Lung (tissue), 12 donors: Measurements from ENCODE around the gene SHLD2. TPM values are rescaled to one million over a fixed set of nuclear protein-coding genes. Genes with fewer than 3 reads are reported as not detected.
A peak's percentile ranks its signal among the peaks of the same experiment; 100 is the strongest.

ENCODE experiments used
- ATAC-seq: fragments of 200-7000 bp; cut with Tn5 transposase; one replicate; pipeline ENCODE4 v1.9.1; 2020; ENCODE audit warnings: moderate number of reproducible peaks; ENCODE audit not compliant: insufficient read depth, low FRiP score
- DNase-seq, 3 donors: peaks; one replicate each; pipeline ENCODE4 v3.0.0-alpha.2; 2013 to 2017
- H3K27ac ChIP-seq, 2 donors: one replicate each; pipeline ENCODE4 v1.5.1; 2013; ENCODE audit warnings: mild to moderate bottlenecking in 2 of 2, moderate library complexity in 2 of 2, control low read depth in 1 of 2, inconsistent platforms in 1 of 2, low read depth in 1 of 2, low read length in 1 of 2
- H3K27me3 ChIP-seq, 3 donors: one replicate each; pipeline ENCODE4 v1.5.1; 2013; ENCODE audit warnings: low read length in 2 of 3; ENCODE audit not compliant: control insufficient read depth in 3 of 3, insufficient read depth in 3 of 3
- H3K36me3 ChIP-seq, 4 donors: one replicate each; pipeline ENCODE4 v1.5.1; 2013; ENCODE audit warnings: low read length in 4 of 4, mild to moderate bottlenecking in 1 of 4, moderate library complexity in 1 of 4; ENCODE audit not compliant: control insufficient read depth in 4 of 4, insufficient read depth in 4 of 4
- H3K4me1 ChIP-seq, 5 donors: one replicate each; pipeline ENCODE4 v1.5.1; 2013; ENCODE audit warnings: low read length in 5 of 5, mild to moderate bottlenecking in 2 of 5, moderate library complexity in 1 of 5; ENCODE audit not compliant: control insufficient read depth in 5 of 5, insufficient read depth in 5 of 5
- H3K4me3 ChIP-seq: one replicate; pipeline ENCODE4 v1.5.1; 2013; ENCODE audit warnings: mild to moderate bottlenecking, control low read depth, moderate library complexity
- H3K9ac ChIP-seq, 2 donors: one replicate each; pipeline ENCODE4 v1.5.1; 2013; ENCODE audit warnings: low read length in 2 of 2, control low read depth in 1 of 2; ENCODE audit not compliant: insufficient read depth in 1 of 2
- H3K9me3 ChIP-seq, 4 donors: one replicate each; pipeline ENCODE4 v1.5.1; 2013; ENCODE audit warnings: low read length in 3 of 4, mild to moderate bottlenecking in 1 of 4, moderate library complexity in 1 of 4; ENCODE audit not compliant: control insufficient read depth in 4 of 4, insufficient read depth in 3 of 4
- CTCF ChIP-seq: IDR thresholded peaks from 2 replicates; pipeline ENCODE4 v1.5.1; 2012; ENCODE audit warnings: mild to moderate bottlenecking; ENCODE audit errors: control extremely low read depth, extremely low read depth
- WGBS, 2 donors: extraction: QIAGEN DNeasy Blood & Tissue Kit; methylation state at CpG; one replicate each; pipeline ENCODE4 v1.1.7; 2013; 5-methylcytosine and 5-hydroxymethylcytosine counted together
- polyA plus RNA-seq, 2 donors: library from polyadenylated mRNA; stranded (reverse); fragments of 200-250 nt; gene quantifications; one replicate each; pipeline ENCODE4 v1.2.1, GENCODE V29; 2013
- total RNA-seq, 2 donors: library from RNA; depleted of rRNA in 1 of 2; stranded (reverse); fragments of >200 nt in 1 of 2; gene quantifications; one replicate each; pipeline ENCODE4 v1.2.1, GENCODE V29; 2014 to 2021
- donor health status: control.
- donor health status: control.
- donor health status: Bipolar disorder and iron deficiency.
- donor health status: healthy.
- donor health status: DM: yes; HTN: yes; CAD: no.

SHLD2 gene
- total and polyA plus RNA-seq, 4 donors, result 12.8 to 34.5 (median 21.1) TPM

- Histone ChIP-seq H3K9me3 (no peaks in the 10 kb centered on the region), H3K4me3 (no peak overlapping the region), H3K4me1 (peaks cover 4 to 16% (median 8%) of the 10 kb centered on the region in 5 donors), H3K9ac (no peak overlapping the region), H3K36me3 (peaks cover 0 to 8% (median 4%) of the 10 kb centered on the region in 4 donors), H3K27ac (no peak overlapping the region), H3K27me3 (no peaks in the 10 kb centered on the region)
- DNase-seq, result no peak
- no peak for ATAC-seq
- WGBS, 2 donors, result 93 to 98% methylated on average over 1 of the region's 1 CpG
- TF ChIP-seq CTCF, result no peak
Observed at GRCh38 chr10:87085537-87085936, 9.5 kb upstream of the SHLD2 start.

- Histone ChIP-seq H3K9ac (no peak overlapping the region), H3K27me3 (no peaks in the 10 kb centered on the region), H3K4me3 (no peak overlapping the region), H3K4me1 (peaks cover 4 to 32% (median 18%) of the 10 kb centered on the region in 5 donors), H3K36me3 (peaks cover 0 to 8% (median 3%) of the 10 kb centered on the region in 4 donors), H3K9me3 (no peaks in the 10 kb centered on the region), H3K27ac (no peak overlapping the region)
- no peak for DNase-seq
- no peak for ATAC-seq
- TF ChIP-seq CTCF, result no peak
- 88 to 92% methylated on average over 4 of the region's 4 CpGs for WGBS, 2 donors
Observed at GRCh38 chr10:87089746-87090145, 5.3 kb upstream of the SHLD2 start.

- Histone ChIP-seq H3K4me1 (peaks cover 4 to 30% (median 15%) of the 10 kb centered on the region in 5 donors), H3K36me3 (peaks cover 0 to 8% (median 3%) of the 10 kb centered on the region in 4 donors), H3K9me3 (no peaks in the 10 kb centered on the region), H3K27me3 (no peaks in the 10 kb centered on the region), H3K27ac (no peak overlapping the region), H3K4me3 (no peak overlapping the region), H3K9ac (no peak overlapping the region)
- ATAC-seq (no peak), DNase-seq (peak in 1 of 3 donors; percentile 4)
- WGBS, 2 donors, result 76 to 80% methylated on average over 4 of the region's 4 CpGs
- no peak for TF ChIP-seq CTCF
Observed at GRCh38 chr10:87090779-87091178, 4.2 kb upstream of the SHLD2 start.

GRCh38 chr10:87092376-87092860 is 2.6 kb upstream of the SHLD2 start:
- no peaks in the 10 kb centered on the region for H3K27me3 ChIP-seq
- peak overlapping the region; percentile 20 for H3K4me3 ChIP-seq
- WGBS, 2 donors, result 20 to 36% methylated on average over 7 of the region's 7 CpGs
- peaks cover 0 to 3% (median 3%) of the 10 kb centered on the region in 4 donors for H3K36me3 ChIP-seq
- DNase-seq, result peak; percentile 33 to 84 (median 77)
- H3K9ac ChIP-seq, result peak overlapping the region in 1 of 2 donors; percentile 43
- no peak overlapping the region for H3K27ac ChIP-seq
- TF ChIP-seq CTCF, result no peak
- H3K4me1 ChIP-seq, result peaks cover 4 to 36% (median 15%) of the 10 kb centered on the region in 5 donors
- H3K9me3 ChIP-seq, result no peaks in the 10 kb centered on the region
- no peak for ATAC-seq
